ENCODE data around the gene PGAM1.

The PGAM1 gene

GRCh38 chr10:97456686-97457065, 30.7 kb downstream of the PGAM1 start (continued):
- no peak for TF ChIP-seq ZSCAN18 (tag by site-specific recombination; IDR thresholded peaks at IDR 0.05)

- no peak overlapping the region for H3K27ac ChIP-seq (ENCODE audit: extremely low read depth, low read depth, low read length)
- TF ChIP-seq ZFP41 (tag by site-specific recombination; IDR thresholded peaks at IDR 0.05; ENCODE audit: borderline replicate concordance) (no peak), ZBTB26 (tag by site-specific recombination; optimal IDR thresholded peaks at IDR 0.05) (no peak), PRDM6 (tag by site-specific recombination; IDR thresholded peaks at IDR 0.05) (no peak), ZNF658 (tag by site-specific recombination; IDR thresholded peaks at IDR 0.05) (no peak), KLF1 (tag by site-specific recombination; IDR thresholded peaks at IDR 0.05) (no peak), REPIN1 (tag by site-specific recombination; IDR thresholded peaks at IDR 0.05; ENCODE audit: low read depth) (no peak), FEZF1 (tag by site-specific recombination; IDR thresholded peaks at IDR 0.05) (no peak), ZNF148 (tag by site-specific recombination; IDR thresholded peaks at IDR 0.05; ENCODE audit: borderline replicate concordance) (no peak), KLF17 (tag by site-specific recombination; IDR thresholded peaks at IDR 0.05) (no peak), ZNF792 (tag by site-specific recombination; IDR thresholded peaks at IDR 0.05) (no peak), ZNF280C (tag by site-specific recombination; IDR thresholded peaks at IDR 0.05) (no peak), ZNF830 (tag by site-specific recombination; IDR thresholded peaks at IDR 0.05; ENCODE audit: low read depth) (no peak), ZNF639 (tag by site-specific recombination; IDR thresholded peaks at IDR 0.05) (no peak), ZNF311 (tag by site-specific recombination; IDR thresholded peaks at IDR 0.05; ENCODE audit: borderline replicate concordance) (no peak), REST (tag by site-specific recombination; IDR thresholded peaks at IDR 0.05) (no peak)
- ChIA-PET CTCF (no interaction called here), POLR2A (no interaction called here)
- H3K4me1 ChIP-seq (ENCODE audit: control insufficient read depth, insufficient read depth, low read length): peaks cover 6% of the 10 kb centered on the region
- H3K4me3 ChIP-seq (ENCODE audit: low read depth, low read length): no peak overlapping the region
- no peaks in the 10 kb centered on the region for H3K9me3 ChIP-seq (ENCODE audit: control insufficient read depth, insufficient read depth, low read depth, low read length)
- peaks cover 48 to 100% of the 10 kb centered on the region in 2 experiments for H3K36me3 ChIP-seq (ENCODE audit: control insufficient read depth in 2 of 2, insufficient read depth in 1 of 2, low read length in 2 of 2)
These were observed 33.1 kb downstream of the PGAM1 start for GRCh38 chr10:97459111-97459510.

Measured in HEK293 (cell line).